ENCODE data around the gene BAG5.

GRCh38 chr14:103607822-103608221, 45.4 kb upstream of the BAG5 start:
- TF ChIP-seq CTCF (conservative IDR thresholded peaks at IDR 0.05) (no peak), ZFX (IDR thresholded peaks at IDR 0.05) (no peak)
